H1 (cell line): Measurements from ENCODE around the gene MAPK8IP3. TPM values are rescaled to one million over a fixed set of nuclear protein-coding genes. Genes with fewer than 3 reads are reported as not detected.

ENCODE experiments used
- POU5F1 ChIP-seq: IDR thresholded peaks from 2 replicates; pipeline ENCODE4 v1.6.1; 2011; ENCODE audit warnings: low read depth, mild to moderate bottlenecking, low read length, moderate library complexity
- polyA plus RNA-seq, 7 experiments: library from polyadenylated mRNA; depleted of rRNA in 3 of 7; stranded (reverse) in 5 of 7; unstranded in 2 of 7; fragments of >200 nt in 5 of 7; fragments of 200-250 nt in 2 of 7; gene quantifications; 1 replicate in 5 of 7; 2 replicates in 1 of 7; 4 replicates in 1 of 7; pipeline versions ENCODE4 v1.2.1 to v1.2.3, GENCODE V29; 2011 to 2013; ENCODE audit warnings: missing spikeins in 2 of 7, mixed read lengths in 2 of 7
- total RNA-seq: library from RNA; stranded (reverse); fragmentation: NEBNext Ultra II Directional; extraction: Animal tissue kit (Norgen Biotek cat#: 25700); gene quantifications from 2 replicates; pipeline ENCODE4 v1.2.1, GENCODE V29; 2021

MAPK8IP3 gene
- total and polyA plus RNA-seq, 2 of the 8 experiments (the other 6 are each of a cell fraction or from before 2014, with no cell fraction given), result 16.9 to 43.4 TPM

- no peak for TF ChIP-seq POU5F1
These were observed 17.0 kb upstream of the MAPK8IP3 start (continued) for GRCh38 chr16:1688807-1689560.
